HepG2 (cell line): Measurements from ENCODE around the gene JADE3. TPM values are rescaled to one million over a fixed set of nuclear protein-coding genes. Genes with fewer than 3 reads are reported as not detected.

Source experiments
- DMAP1 ChIP-seq: IDR thresholded peaks from 2 replicates; pipeline ENCODE4 v1.6.1; 2016
- KLF16 ChIP-seq, 2 experiments: sonication (generic) in 1 of 2; formaldehyde crosslinking in 1 of 2; IDR thresholded peaks; 2 replicates each; pipeline versions ENCODE4 v1.6.1 to v1.8.0; 2016 to 2023; ENCODE audit warnings: missing genetic modification reagents in 2 of 2, missing compliant biosample characterization in 1 of 2
- KMT2B ChIP-seq: IDR thresholded peaks from 2 replicates; pipeline ENCODE4 v1.6.1; 2016; ENCODE audit warnings: missing genetic modification reagents, missing compliant biosample characterization
- MLLT10 ChIP-seq: sonication (generic); formaldehyde crosslinking; IDR thresholded peaks from 2 replicates; pipeline ENCODE4 v1.4.0; 2020; ENCODE audit warnings: missing genetic modification reagents
- NR2F2 ChIP-seq: IDR thresholded peaks from 2 replicates; pipeline ENCODE4 v1.6.1; 2012; ENCODE audit warnings: low read depth, inconsistent platforms, borderline replicate concordance
- U2AF1 ChIP-seq: fragments of 200-400 bp; formaldehyde crosslinking; optimal IDR thresholded peaks from 2 replicates; pipeline ENCODE3; 2017; ENCODE audit warnings: mild to moderate bottlenecking, low read depth, low read length
- ZBTB8A ChIP-seq: sonication (generic); formaldehyde crosslinking; IDR thresholded peaks from 2 replicates; pipeline ENCODE4 v1.4.0; 2020; ENCODE audit warnings: mild to moderate bottlenecking, low read depth, missing genetic modification reagents, borderline replicate concordance
- ZNF205 ChIP-seq: IDR thresholded peaks from 2 replicates; pipeline ENCODE4 v1.6.1; 2018; ENCODE audit warnings: missing biosample characterization, missing genetic modification reagents
- ZNF550 ChIP-seq: sonication (generic); formaldehyde crosslinking; IDR thresholded peaks from 2 replicates; pipeline ENCODE4 v1.4.0; 2020; ENCODE audit warnings: mild to moderate bottlenecking, missing genetic modification reagents, borderline replicate concordance
- ZNF672 ChIP-seq: sonication (generic); formaldehyde crosslinking; IDR thresholded peaks from 2 replicates; pipeline ENCODE4 v1.8.1; 2022; ENCODE audit warnings: missing genetic modification reagents
- ZNF773 ChIP-seq: sonication (generic); formaldehyde crosslinking; IDR thresholded peaks from 2 replicates; pipeline ENCODE4 v1.4.0; 2020; ENCODE audit warnings: missing genetic modification reagents, borderline replicate concordance
- polyA plus RNA-seq, 8 experiments: library from polyadenylated mRNA; depleted of rRNA in 3 of 8; stranded (reverse) in 7 of 8; unstranded in 1 of 8; fragments of >200 nt; fragmentation: Illumina TruSeq in 4 of 8; extraction: Trizol in 4 of 8; gene quantifications; 2 replicates each; pipeline versions ENCODE4 v1.2.1 to v1.2.3, GENCODE V29; 2011 to 2016; ENCODE audit warnings: low read depth in 4 of 8, missing spikeins in 1 of 8, mixed read lengths in 1 of 8; ENCODE audit not compliant: insufficient read depth in 1 of 8
- total RNA-seq, 5 experiments: library from RNA; depleted of rRNA; stranded (reverse); fragments of >200 nt; fragmentation: Illumina TruSeq; extraction: Trizol; gene quantifications; 2 replicates each; pipeline ENCODE4 v1.2.3, GENCODE V29; 2016; ENCODE audit warnings: low read depth in 1 of 5
- TF ChIP-seq, protein P1 (sequence below), 2 experiments: sonication (generic) in 1 of 2; formaldehyde crosslinking in 1 of 2; IDR thresholded peaks; 2 replicates each; pipeline versions ENCODE4 v1.4.0 to v1.6.1; 2018 to 2020; ENCODE audit warnings: missing genetic modification reagents in 2 of 2, borderline replicate concordance in 1 of 2, low read depth in 1 of 2, mild to moderate bottlenecking in 1 of 2, missing biosample characterization in 1 of 2
- TF ChIP-seq, protein P2 (sequence below): sonication (generic); formaldehyde crosslinking; IDR thresholded peaks from 2 replicates; pipeline ENCODE4 v1.4.0; 2020; ENCODE audit warnings: mild to moderate bottlenecking, missing genetic modification reagents
- TF ChIP-seq, protein P3 (sequence below): IDR thresholded peaks from 2 replicates; pipeline ENCODE4 v1.6.1; 2016; ENCODE audit warnings: mild to moderate bottlenecking

The JADE3 gene
- total and polyA plus RNA-seq, 2 of the 13 experiments (the other 11 are each of a cell fraction or from before 2014, with no cell fraction given), result 7.7 to 7.8 TPM

DNA sequence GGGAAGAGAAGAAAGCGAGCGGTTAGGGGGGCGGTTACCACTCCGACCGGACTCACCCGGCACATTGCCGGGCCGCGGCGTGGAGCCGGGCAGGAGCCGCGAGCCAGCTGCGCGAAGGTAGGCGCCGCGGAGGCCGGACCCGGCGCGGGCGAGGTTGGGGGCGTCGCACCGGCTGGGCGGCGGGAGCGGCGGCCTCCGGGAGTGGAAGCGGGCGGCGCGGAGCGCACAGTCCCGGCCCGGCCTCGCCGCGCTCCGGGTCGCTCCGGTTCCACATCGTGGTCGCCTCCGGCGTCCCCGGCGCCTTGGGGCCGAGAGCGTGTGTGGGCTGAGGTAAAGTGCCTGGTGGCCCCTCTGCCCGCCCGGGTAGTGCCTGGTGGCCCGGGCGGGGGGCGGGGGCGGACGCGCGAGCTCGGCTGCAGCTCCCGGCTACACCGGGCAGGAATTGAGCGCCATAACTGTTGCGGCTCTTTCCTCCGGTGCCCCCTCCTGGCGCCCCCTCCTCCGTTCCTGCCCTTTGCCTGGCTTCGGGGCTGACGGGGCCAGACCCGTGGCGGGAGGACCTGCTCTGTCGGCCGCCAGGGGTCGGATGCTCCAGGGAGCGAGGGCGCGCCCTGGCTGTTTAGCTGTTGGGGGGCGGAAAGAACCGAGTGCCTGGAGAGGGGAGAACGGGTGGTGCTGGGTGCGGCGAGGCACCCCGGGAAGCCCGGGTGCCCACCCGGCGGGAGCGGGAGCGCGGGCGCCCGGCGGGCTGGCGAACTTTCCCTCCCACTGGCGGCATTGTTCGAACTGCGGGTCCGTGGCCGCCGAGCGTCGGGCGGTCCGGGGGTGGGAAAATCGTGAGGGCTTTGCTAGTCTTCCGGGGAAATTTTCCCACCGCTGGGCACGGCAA lies 626 bp downstream of the JADE3 start (continued):
- TF ChIP-seq ZNF205 (CRISPR knock-in tag), result peak; percentile 76
- peak; percentile 34; the same call in 1 of the 2 replicates for TF ChIP-seq KMT2B
- TF ChIP-seq ZNF550, result no peak
- TF ChIP-seq, protein P1, sequence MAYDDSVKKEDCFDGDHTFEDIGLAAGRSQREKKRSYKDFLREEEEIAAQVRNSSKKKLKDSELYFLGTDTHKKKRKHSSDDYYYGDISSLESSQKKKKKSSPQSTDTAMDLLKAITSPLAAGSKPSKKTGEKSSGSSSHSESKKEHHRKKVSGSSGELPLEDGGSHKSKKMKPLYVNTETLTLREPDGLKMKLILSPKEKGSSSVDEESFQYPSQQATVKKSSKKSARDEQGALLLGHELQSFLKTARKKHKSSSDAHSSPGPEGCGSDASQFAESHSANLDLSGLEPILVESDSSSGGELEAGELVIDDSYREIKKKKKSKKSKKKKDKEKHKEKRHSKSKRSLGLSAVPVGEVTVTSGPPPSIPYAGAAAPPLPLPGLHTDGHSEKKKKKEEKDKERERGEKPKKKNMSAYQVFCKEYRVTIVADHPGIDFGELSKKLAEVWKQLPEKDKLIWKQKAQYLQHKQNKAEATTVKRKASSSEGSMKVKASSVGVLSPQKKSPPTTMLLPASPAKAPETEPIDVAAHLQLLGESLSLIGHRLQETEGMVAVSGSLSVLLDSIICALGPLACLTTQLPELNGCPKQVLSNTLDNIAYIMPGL (CRISPR knock-in tag; IDR thresholded peaks at IDR 0.05; ENCODE audit: borderline replicate concordance in 1 of 2, low read depth in 1 of 2), result peak; percentile 77 to 80; a peak in 3 of 4 replicates
- TF ChIP-seq, protein P2, sequence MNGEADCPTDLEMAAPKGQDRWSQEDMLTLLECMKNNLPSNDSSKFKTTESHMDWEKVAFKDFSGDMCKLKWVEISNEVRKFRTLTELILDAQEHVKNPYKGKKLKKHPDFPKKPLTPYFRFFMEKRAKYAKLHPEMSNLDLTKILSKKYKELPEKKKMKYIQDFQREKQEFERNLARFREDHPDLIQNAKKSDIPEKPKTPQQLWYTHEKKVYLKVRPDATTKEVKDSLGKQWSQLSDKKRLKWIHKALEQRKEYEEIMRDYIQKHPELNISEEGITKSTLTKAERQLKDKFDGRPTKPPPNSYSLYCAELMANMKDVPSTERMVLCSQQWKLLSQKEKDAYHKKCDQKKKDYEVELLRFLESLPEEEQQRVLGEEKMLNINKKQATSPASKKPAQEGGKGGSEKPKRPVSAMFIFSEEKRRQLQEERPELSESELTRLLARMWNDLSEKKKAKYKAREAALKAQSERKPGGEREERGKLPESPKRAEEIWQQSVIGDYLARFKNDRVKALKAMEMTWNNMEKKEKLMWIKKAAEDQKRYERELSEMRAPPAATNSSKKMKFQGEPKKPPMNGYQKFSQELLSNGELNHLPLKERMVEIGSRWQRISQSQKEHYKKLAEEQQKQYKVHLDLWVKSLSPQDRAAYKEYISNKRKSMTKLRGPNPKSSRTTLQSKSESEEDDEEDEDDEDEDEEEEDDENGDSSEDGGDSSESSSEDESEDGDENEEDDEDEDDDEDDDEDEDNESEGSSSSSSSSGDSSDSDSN (CRISPR knock-in tag), result peak; percentile 47; the same call in 1 of the 2 replicates
- no peak for TF ChIP-seq ZNF672 (CRISPR knock-in tag)
- no peak for TF ChIP-seq NR2F2
- TF ChIP-seq U2AF1, result no peak
- no peak for TF ChIP-seq DMAP1
- TF ChIP-seq, protein P3, sequence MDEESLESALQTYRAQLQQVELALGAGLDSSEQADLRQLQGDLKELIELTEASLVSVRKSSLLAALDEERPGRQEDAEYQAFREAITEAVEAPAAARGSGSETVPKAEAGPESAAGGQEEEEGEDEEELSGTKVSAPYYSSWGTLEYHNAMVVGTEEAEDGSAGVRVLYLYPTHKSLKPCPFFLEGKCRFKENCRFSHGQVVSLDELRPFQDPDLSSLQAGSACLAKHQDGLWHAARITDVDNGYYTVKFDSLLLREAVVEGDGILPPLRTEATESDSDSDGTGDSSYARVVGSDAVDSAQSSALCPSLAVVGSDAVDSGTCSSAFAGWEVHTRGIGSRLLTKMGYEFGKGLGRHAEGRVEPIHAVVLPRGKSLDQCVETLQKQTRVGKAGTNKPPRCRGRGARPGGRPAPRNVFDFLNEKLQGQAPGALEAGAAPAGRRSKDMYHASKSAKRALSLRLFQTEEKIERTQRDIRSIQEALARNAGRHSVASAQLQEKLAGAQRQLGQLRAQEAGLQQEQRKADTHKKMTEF (CRISPR knock-in tag), result no peak
- TF ChIP-seq ZBTB8A, result no peak
- no peak for TF ChIP-seq MLLT10 (CRISPR knock-in tag)
- TF ChIP-seq ZNF773, result no peak
- TF ChIP-seq KLF16 (CRISPR knock-in tag; IDR thresholded peaks at IDR 0.05), result peak in 1 of 2 experiments; percentile 43; a peak in 1 of 4 replicates
